Cardiac fibroblast (primary cell): ENCODE results near the gene CTIF.

Experiments used
- DNase-seq, 2 donors: peaks; one replicate each; pipeline versions ENCODE4 v3.0.0 to v3.0.0-alpha.2; 2010; ENCODE audit warnings: low read depth in 2 of 2
- H3K4me3 ChIP-seq, 2 donors: replicated peaks in 1 of 2; 1 replicate in 1 of 2; 2 replicates in 1 of 2; pipeline ENCODE4 v1.5.1; 2011; ENCODE audit warnings: low read depth in 2 of 2, low read length in 2 of 2, mild to moderate bottlenecking in 2 of 2, moderate library complexity in 1 of 2
- TF ChIP-seq, protein P1 (sequence below): IDR thresholded peaks from one replicate; pipeline ENCODE4 v1.5.1; 2011; ENCODE audit warnings: low read depth, mild to moderate bottlenecking, low read length, inconsistent platforms

Gene CTIF

GRCh38 chr18:48884771-48885170 lies 345.9 kb downstream of the CTIF start:
- DNase-seq: no peak
- TF ChIP-seq, protein P1, sequence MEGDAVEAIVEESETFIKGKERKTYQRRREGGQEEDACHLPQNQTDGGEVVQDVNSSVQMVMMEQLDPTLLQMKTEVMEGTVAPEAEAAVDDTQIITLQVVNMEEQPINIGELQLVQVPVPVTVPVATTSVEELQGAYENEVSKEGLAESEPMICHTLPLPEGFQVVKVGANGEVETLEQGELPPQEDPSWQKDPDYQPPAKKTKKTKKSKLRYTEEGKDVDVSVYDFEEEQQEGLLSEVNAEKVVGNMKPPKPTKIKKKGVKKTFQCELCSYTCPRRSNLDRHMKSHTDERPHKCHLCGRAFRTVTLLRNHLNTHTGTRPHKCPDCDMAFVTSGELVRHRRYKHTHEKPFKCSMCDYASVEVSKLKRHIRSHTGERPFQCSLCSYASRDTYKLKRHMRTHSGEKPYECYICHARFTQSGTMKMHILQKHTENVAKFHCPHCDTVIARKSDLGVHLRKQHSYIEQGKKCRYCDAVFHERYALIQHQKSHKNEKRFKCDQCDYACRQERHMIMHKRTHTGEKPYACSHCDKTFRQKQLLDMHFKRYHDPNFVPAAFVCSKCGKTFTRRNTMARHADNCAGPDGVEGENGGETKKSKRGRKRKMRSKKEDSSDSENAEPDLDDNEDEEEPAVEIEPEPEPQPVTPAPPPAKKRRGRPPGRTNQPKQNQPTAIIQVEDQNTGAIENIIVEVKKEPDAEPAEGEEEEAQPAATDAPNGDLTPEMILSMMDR: no peak
- no peak overlapping the region for H3K4me3 ChIP-seq

GRCh38 chr18:48885266-48885923 lies 346.6 kb downstream of the CTIF start:
- TF ChIP-seq, protein P1: no peak
- H3K4me3 ChIP-seq: no peak overlapping the region

DNA sequence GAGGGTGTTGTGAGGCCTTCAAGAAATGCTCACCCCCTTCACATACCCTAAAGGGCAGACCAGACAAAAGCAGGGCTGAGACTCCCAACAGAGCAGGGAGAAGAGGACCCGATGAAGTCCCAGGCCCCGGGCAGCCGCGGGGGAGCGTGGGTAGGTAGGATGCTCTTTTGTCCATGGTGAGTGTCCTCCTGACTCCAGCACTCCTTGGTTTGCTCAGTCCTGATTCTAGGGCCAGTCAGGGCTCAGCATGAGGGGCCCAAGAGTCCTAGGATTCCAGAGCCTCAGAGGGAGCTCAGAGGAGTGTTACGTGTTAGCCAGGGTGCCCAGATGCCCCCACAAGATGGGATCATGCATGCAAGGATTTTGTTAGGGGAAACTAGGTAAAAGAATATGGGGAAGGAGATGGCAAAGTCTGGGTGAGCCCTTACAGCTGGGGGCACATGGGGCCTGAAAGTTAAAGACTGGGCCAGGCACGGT lies 347.1 kb downstream of the CTIF start:
- TF ChIP-seq, protein P1: no peak
- no peak overlapping the region for H3K4me3 ChIP-seq
- DNase-seq: no peak

More at GRCh38 chr18:48885266-48885923, 346.6 kb downstream of the CTIF start:
- no peak for DNase-seq

- H3K4me3 ChIP-seq: no peak overlapping the region
- TF ChIP-seq, protein P1: no peak
- no peak for DNase-seq
These were observed 347.9 kb downstream of the CTIF start for GRCh38 chr18:48886520-48887293.

GRCh38 chr18:48887294-48887904 lies 348.6 kb downstream of the CTIF start:
- TF ChIP-seq, protein P1: no peak
- no peak for DNase-seq
- no peak overlapping the region for H3K4me3 ChIP-seq

DNA sequence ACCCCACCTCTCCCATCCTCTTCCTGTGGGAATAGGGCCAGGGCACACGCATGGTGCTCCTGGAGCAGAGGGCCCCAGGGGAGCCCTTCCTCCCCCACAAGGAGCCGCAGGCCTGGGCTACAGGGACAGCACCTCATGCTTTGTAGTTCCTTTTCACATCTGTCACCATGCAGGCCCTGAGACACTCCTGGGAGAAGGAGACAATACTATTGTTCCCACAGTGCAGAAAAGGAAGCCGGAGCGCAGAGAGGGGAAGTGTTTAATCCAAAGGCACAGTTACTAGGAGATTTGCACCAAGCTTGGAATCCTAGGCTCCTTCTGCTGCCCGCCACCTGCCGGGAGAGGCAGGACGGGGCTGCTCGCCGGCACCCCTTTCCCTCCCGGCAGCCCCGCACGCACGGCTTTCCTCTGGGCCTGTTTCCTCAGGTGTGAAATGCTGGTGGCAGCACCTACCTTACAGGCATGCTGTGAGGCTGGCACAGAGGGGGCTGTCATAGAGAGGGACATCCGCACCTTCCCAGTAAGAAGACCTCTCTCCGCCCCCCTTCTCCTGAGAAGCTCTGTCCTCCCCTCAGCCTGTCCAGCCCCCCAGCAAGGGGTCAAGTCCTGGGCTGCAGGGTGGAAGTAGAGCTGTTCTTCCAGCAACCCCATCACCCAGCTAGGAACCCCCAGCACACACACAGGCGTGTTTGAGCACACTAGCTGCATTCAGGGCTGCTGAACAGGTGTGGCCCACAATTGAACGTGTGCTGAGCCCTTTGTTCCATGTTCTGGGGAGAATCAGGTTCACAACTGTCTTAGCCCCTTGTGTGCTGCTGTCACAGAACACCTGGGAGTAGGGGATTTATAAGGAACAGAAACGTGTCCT lies 349.3 kb downstream of the CTIF start:
- DNase-seq: no peak
- TF ChIP-seq, protein P1: no peak
- no peak overlapping the region for H3K4me3 ChIP-seq
